Esophagus (tissue), 2 donors: Measurements from ENCODE around the gene REL. TPM values are rescaled to one million over a fixed set of nuclear protein-coding genes. Genes with fewer than 3 reads are reported as not detected.

Source experiments
- H3K27ac ChIP-seq, 2 donors: one replicate each; pipeline ENCODE4 v1.5.1; 2013; ENCODE audit warnings: low read depth in 2 of 2, mild to moderate bottlenecking in 2 of 2, inconsistent platforms in 1 of 2, low read length in 1 of 2, moderate library complexity in 1 of 2
- H3K27me3 ChIP-seq, 2 donors: one replicate each; pipeline ENCODE4 v1.6.1; 2013; ENCODE audit warnings: low read length in 2 of 2, control low read depth in 1 of 2, mild to moderate bottlenecking in 1 of 2; ENCODE audit not compliant: insufficient read depth in 2 of 2, control insufficient read depth in 1 of 2
- H3K36me3 ChIP-seq, 2 donors: one replicate each; pipeline ENCODE4 v1.6.1; 2013; ENCODE audit warnings: low read length in 1 of 2; ENCODE audit not compliant: control insufficient read depth in 2 of 2, insufficient read depth in 2 of 2
- H3K4me1 ChIP-seq, 2 donors: one replicate each; pipeline ENCODE4 v1.6.1; 2013; ENCODE audit warnings: low read length in 1 of 2; ENCODE audit not compliant: control insufficient read depth in 2 of 2, insufficient read depth in 2 of 2
- H3K4me3 ChIP-seq, 2 donors: one replicate each; pipeline ENCODE4 v1.5.1; 2013; ENCODE audit warnings: low read length in 2 of 2, mild to moderate bottlenecking in 2 of 2, low read depth in 1 of 2, moderate library complexity in 1 of 2
- H3K9me3 ChIP-seq, 2 donors: one replicate each; pipeline ENCODE4 v1.6.1; 2013; ENCODE audit warnings: mild to moderate bottlenecking in 2 of 2, low read depth in 1 of 2, low read length in 1 of 2, moderate library complexity in 1 of 2; ENCODE audit not compliant: control insufficient read depth in 2 of 2, insufficient read depth in 1 of 2
- WGBS, 2 donors: extraction: QIAGEN DNeasy Blood & Tissue Kit; methylation state at CpG; one replicate each; pipeline ENCODE4 v1.1.7; 2013; 5-methylcytosine and 5-hydroxymethylcytosine counted together
- polyA plus RNA-seq, 2 donors: library from polyadenylated mRNA; stranded (reverse); fragments of 200-250 nt; gene quantifications; one replicate each; pipeline ENCODE4 v1.2.3, GENCODE V29; 2013
- donor health status: healthy with polysubstance abuse.
- donor health status: Bipolar disorder and iron deficiency.

The REL gene
- polyA plus RNA-seq, 2 donors = 2.0 to 2.2 TPM

- no peak overlapping the region for H3K27ac ChIP-seq
- WGBS, 2 donors = 76 to 81% methylated on average over 6 of the region's 6 CpGs
- H3K36me3 ChIP-seq = no peaks in the 10 kb centered on the region
- H3K4me1 ChIP-seq = no peaks in the 10 kb centered on the region
- no peaks in the 10 kb centered on the region for H3K27me3 ChIP-seq
- no peak overlapping the region for H3K4me3 ChIP-seq
- H3K9me3 ChIP-seq = no peaks in the 10 kb centered on the region
These were observed 38.4 kb upstream of the REL start for GRCh38 chr2:60843006-60843405.

- no peak overlapping the region for H3K4me3 ChIP-seq
- WGBS, 2 donors = 84 to 88% methylated on average over 2 of the region's 2 CpGs
- H3K27me3 ChIP-seq = no peaks in the 10 kb centered on the region
- no peaks in the 10 kb centered on the region for H3K9me3 ChIP-seq
- no peaks in the 10 kb centered on the region for H3K36me3 ChIP-seq
- no peak overlapping the region for H3K27ac ChIP-seq
- H3K4me1 ChIP-seq = no peaks in the 10 kb centered on the region
These were observed 37.3 kb upstream of the REL start for GRCh38 chr2:60844105-60844504.

- H3K27ac ChIP-seq = no peak overlapping the region
- H3K36me3 ChIP-seq = no peaks in the 10 kb centered on the region
- no peak overlapping the region for H3K4me3 ChIP-seq
- H3K4me1 ChIP-seq = no peaks in the 10 kb centered on the region
- no peaks in the 10 kb centered on the region for H3K9me3 ChIP-seq
- 62 to 73% methylated on average over 6 of the region's 6 CpGs for WGBS, 2 donors
- no peaks in the 10 kb centered on the region for H3K27me3 ChIP-seq
These were observed 33.5 kb upstream of the REL start for GRCh38 chr2:60847854-60848253.

- H3K27me3 ChIP-seq = no peaks in the 10 kb centered on the region
- no peaks in the 10 kb centered on the region for H3K36me3 ChIP-seq
- no peaks in the 10 kb centered on the region for H3K4me1 ChIP-seq
- no peak overlapping the region for H3K27ac ChIP-seq
- H3K9me3 ChIP-seq = no peaks in the 10 kb centered on the region
- H3K4me3 ChIP-seq = no peak overlapping the region
- 87% methylated on average over 3 of the region's 3 CpGs for WGBS, 2 donors
These were observed 32.2 kb upstream of the REL start for GRCh38 chr2:60849187-60849586.

- no peaks in the 10 kb centered on the region for H3K27me3 ChIP-seq
- WGBS, 2 donors = 80 to 82% methylated on average over 8 of the region's 8 CpGs
- H3K36me3 ChIP-seq = no peaks in the 10 kb centered on the region
- no peak overlapping the region for H3K4me3 ChIP-seq
- H3K27ac ChIP-seq = no peak overlapping the region
- no peaks in the 10 kb centered on the region for H3K9me3 ChIP-seq
- H3K4me1 ChIP-seq = no peaks in the 10 kb centered on the region
These were observed 29.0 kb upstream of the REL start for GRCh38 chr2:60852282-60852860.

- WGBS, 2 donors = 93 to 94% methylated on average over 2 of the region's 2 CpGs
- Histone ChIP-seq H3K9me3 (no peaks in the 10 kb centered on the region), H3K27ac (no peak overlapping the region), H3K36me3 (no peaks in the 10 kb centered on the region), H3K4me3 (no peak overlapping the region), H3K4me1 (no peaks in the 10 kb centered on the region), H3K27me3 (no peaks in the 10 kb centered on the region)
These were observed 27.8 kb upstream of the REL start for GRCh38 chr2:60853531-60853930.

GRCh38 chr2:60855989-60856669, 25.2 kb upstream of the REL start:
- H3K27me3 ChIP-seq = no peaks in the 10 kb centered on the region
- no peak overlapping the region for H3K4me3 ChIP-seq
- H3K27ac ChIP-seq = no peak overlapping the region
- no peaks in the 10 kb centered on the region for H3K9me3 ChIP-seq
- WGBS, 2 donors = 67% methylated on average over 5 of the region's 5 CpGs
- H3K36me3 ChIP-seq = no peaks in the 10 kb centered on the region
- H3K4me1 ChIP-seq = peaks cover 0 to 2% of the 10 kb centered on the region in 2 donors

- Histone ChIP-seq H3K4me1 (peaks cover 0 to 2% of the 10 kb centered on the region in 2 donors), H3K27ac (no peak overlapping the region), H3K27me3 (no peaks in the 10 kb centered on the region), H3K9me3 (no peaks in the 10 kb centered on the region), H3K4me3 (no peak overlapping the region), H3K36me3 (no peaks in the 10 kb centered on the region)
- WGBS, 2 donors = 93 to 95% methylated on average over 4 of the region's 4 CpGs
These were observed 24.3 kb upstream of the REL start for GRCh38 chr2:60857056-60857455.

GRCh38 chr2:60858897-60859311, 22.5 kb upstream of the REL start:
- H3K27ac ChIP-seq = peak overlapping the region in 1 of 2 donors; percentile 40
- no peaks in the 10 kb centered on the region for H3K9me3 ChIP-seq
- H3K4me1 ChIP-seq = peaks cover 0 to 2% of the 10 kb centered on the region in 2 donors
- WGBS, 2 donors = 85 to 94% methylated on average over 3 of the region's 3 CpGs
- no peaks in the 10 kb centered on the region for H3K36me3 ChIP-seq
- no peak overlapping the region for H3K4me3 ChIP-seq
- no peaks in the 10 kb centered on the region for H3K27me3 ChIP-seq

- no peaks in the 10 kb centered on the region for H3K27me3 ChIP-seq
- peak overlapping the region in 1 of 2 donors; percentile 66 for H3K27ac ChIP-seq
- H3K9me3 ChIP-seq = no peaks in the 10 kb centered on the region
- H3K4me3 ChIP-seq = no peak overlapping the region
- WGBS, 2 donors = 75 to 84% methylated on average over 5 of the region's 5 CpGs
- H3K4me1 ChIP-seq = peaks cover 0 to 2% of the 10 kb centered on the region in 2 donors
- no peaks in the 10 kb centered on the region for H3K36me3 ChIP-seq
These were observed 19.6 kb upstream of the REL start for GRCh38 chr2:60861736-60862135.
